Measurements from ENCODE around the gene AGTPBP1. TPM values are rescaled to one million over a fixed set of nuclear protein-coding genes. Genes with fewer than 3 reads are reported as not detected.

AGTPBP1 gene
- total RNA-seq, 1 donor from 2014 or later: 122 TPM

- no peak overlapping the region for H3K27ac ChIP-seq
- Mint-ChIP-seq H3K4me1 (peaks cover 5% of the 10 kb centered on the region), H3K4me3 (no peak overlapping the region), H3K27ac (peak overlapping the region; percentile 65), H3K9me3 (no peaks in the 10 kb centered on the region), H3K27me3 (ENCODE audit: insufficient read depth, low read depth) (peaks cover 7% of the 10 kb centered on the region), H3K36me3 (peaks cover 2% of the 10 kb centered on the region)
- no peak overlapping the region for H3K4me3 ChIP-seq
- no peak overlapping the region for H3K9ac ChIP-seq
- H3K9me3 ChIP-seq (ENCODE audit: low read depth): no peaks in the 10 kb centered on the region
- peaks cover 23% of the 10 kb centered on the region for H3K27me3 ChIP-seq
- H3K79me2 ChIP-seq (ENCODE audit: low read depth): no peaks in the 10 kb centered on the region
- no peaks in the 10 kb centered on the region for H4K20me1 ChIP-seq (ENCODE audit: low read depth)
- no peak overlapping the region for H3K4me2 ChIP-seq
- no peak overlapping the region for H2AFZ ChIP-seq (replicated peaks)
- no peaks in the 10 kb centered on the region for H3K4me1 ChIP-seq
- DNase-seq (ENCODE audit: low spot score): no peak
- no peaks in the 10 kb centered on the region for H3K36me3 ChIP-seq
- no peaks in the 10 kb centered on the region for H3F3A ChIP-seq (ENCODE audit: low read depth)
- TF ChIP-seq EZH2phosphoT487 (IDR thresholded peaks at IDR 0.05) (no peak), CTCF (IDR thresholded peaks at IDR 0.05) (no peak), EZH2 (IDR thresholded peaks at IDR 0.05) (no peak)
Measured at GRCh38 chr9:85528142-85528541, 213.6 kb downstream of the AGTPBP1 start.

- Mint-ChIP-seq H3K9me3 (no peaks in the 10 kb centered on the region), H3K27ac (peak overlapping the region; percentile 65), H3K4me3 (no peak overlapping the region), H3K27me3 (ENCODE audit: insufficient read depth, low read depth) (peaks cover 8% of the 10 kb centered on the region), H3K4me1 (peaks cover 5% of the 10 kb centered on the region), H3K36me3 (peaks cover 2% of the 10 kb centered on the region)
- no peaks in the 10 kb centered on the region for H3K4me1 ChIP-seq
- H3F3A ChIP-seq (ENCODE audit: low read depth): no peaks in the 10 kb centered on the region
- no peak for TF ChIP-seq EZH2 (IDR thresholded peaks at IDR 0.05)
- no peak for TF ChIP-seq EZH2phosphoT487 (IDR thresholded peaks at IDR 0.05)
- no peak for TF ChIP-seq CTCF (IDR thresholded peaks at IDR 0.05)
- H3K27me3 ChIP-seq: peaks cover 29% of the 10 kb centered on the region
- DNase-seq (ENCODE audit: low spot score): no peak
- no peak overlapping the region for H3K4me2 ChIP-seq
- H3K9me3 ChIP-seq (ENCODE audit: low read depth): no peaks in the 10 kb centered on the region
- H3K9ac ChIP-seq: no peak overlapping the region
- no peaks in the 10 kb centered on the region for H3K79me2 ChIP-seq (ENCODE audit: low read depth)
- no peaks in the 10 kb centered on the region for H4K20me1 ChIP-seq (ENCODE audit: low read depth)
- H3K36me3 ChIP-seq: no peaks in the 10 kb centered on the region
- no peak overlapping the region for H2AFZ ChIP-seq (replicated peaks)
- no peak overlapping the region for H3K27ac ChIP-seq
- H3K4me3 ChIP-seq: no peak overlapping the region
Measured at GRCh38 chr9:85527331-85528020, 214.3 kb downstream of the AGTPBP1 start.

- H2AFZ ChIP-seq (replicated peaks): no peak overlapping the region
- Mint-ChIP-seq H3K4me1 (peaks cover 11% of the 10 kb centered on the region), H3K4me3 (no peak overlapping the region), H3K9me3 (peaks cover 5% of the 10 kb centered on the region), H3K36me3 (peaks cover 2% of the 10 kb centered on the region), H3K27ac (no peak overlapping the region), H3K27me3 (ENCODE audit: insufficient read depth, low read depth) (peaks cover 11% of the 10 kb centered on the region)
- no peak overlapping the region for H3K9ac ChIP-seq
- no peak overlapping the region for H3K4me2 ChIP-seq
- no peaks in the 10 kb centered on the region for H3K79me2 ChIP-seq (ENCODE audit: low read depth)
- H3K36me3 ChIP-seq: no peaks in the 10 kb centered on the region
- H3K4me3 ChIP-seq: no peak overlapping the region
- H3K27me3 ChIP-seq: peaks cover 42% of the 10 kb centered on the region
- H3K4me1 ChIP-seq: peaks cover 3% of the 10 kb centered on the region
- TF ChIP-seq CTCF (IDR thresholded peaks at IDR 0.05) (no peak), EZH2 (IDR thresholded peaks at IDR 0.05) (no peak), EZH2phosphoT487 (IDR thresholded peaks at IDR 0.05) (no peak)
- H3K27ac ChIP-seq: no peak overlapping the region
- no peaks in the 10 kb centered on the region for H4K20me1 ChIP-seq (ENCODE audit: low read depth)
- no peak for DNase-seq (ENCODE audit: low spot score)
- H3F3A ChIP-seq (ENCODE audit: low read depth): no peaks in the 10 kb centered on the region
- H3K9me3 ChIP-seq (ENCODE audit: low read depth): no peaks in the 10 kb centered on the region
Measured at GRCh38 chr9:85524531-85524930, 217.2 kb downstream of the AGTPBP1 start.

Data from neural progenitor cell (in vitro differentiated cells).